NOMO-1 (cell line): Measurements from ENCODE around the gene REP15.
"Not testable (repeated sequence)": the region's sequence is repeated elsewhere in the genome, so short reads cannot be mapped to it uniquely, and the experiment has no call there.

Source experiments
- DNase-seq, 2 experiments: peaks; one replicate each; lab custom pipeline; 2025; ENCODE audit not compliant: unreplicated experiment in 2 of 2; lab: John Stamatoyannopoulos, UW

Gene REP15

GRCh38 chr12:27695556-27696292 is 523 bp upstream of the REP15 start:
- no peak for DNase-seq

- DNase-seq: no peak
Observed at GRCh38 chr12:27696864-27697564, 767 bp downstream of the REP15 start.

- peak; percentile 4 to 62 for DNase-seq
Observed at GRCh38 chr12:27703720-27704452, 7.6 kb downstream of the REP15 start.

GRCh38 chr12:27705263-27705662 is 9.0 kb downstream of the REP15 start:
- DNase-seq: no peak

- DNase-seq: no peak
Observed at GRCh38 chr12:27707216-27707615, 11.0 kb downstream of the REP15 start.

GRCh38 chr12:27709212-27709931 is 13.1 kb downstream of the REP15 start:
- no peak for DNase-seq

- DNase-seq: no peak
Observed at GRCh38 chr12:27709932-27710591, 13.8 kb downstream of the REP15 start.

- peak; percentile 84 to 95 for DNase-seq
Observed at GRCh38 chr12:27710592-27711316, 14.5 kb downstream of the REP15 start, which contains the start of gene MRPS35. Gene MRPS35 (plus strand): TSS chr12:27710832. CDS start chr12:27710844, 12 bp downstream.

- DNase-seq: peak; percentile 5 to 26
Observed at GRCh38 chr12:27711317-27711682, 15.1 kb downstream of the REP15 start.

GRCh38 chr12:27711967-27712366 is 15.7 kb downstream of the REP15 start:
- DNase-seq: peak in 1 of 2 experiments; percentile 37

- no peak for DNase-seq
Observed at GRCh38 chr12:27723212-27723611, 27.0 kb downstream of the REP15 start.

GRCh38 chr12:27730097-27730588 is 33.9 kb downstream of the REP15 start:
- no peak for DNase-seq

GRCh38 chr12:27732281-27732680 is 36.0 kb downstream of the REP15 start:
- DNase-seq: no peak

GRCh38 chr12:27733052-27733656 is 36.9 kb downstream of the REP15 start:
- peak; percentile 28 to 44 for DNase-seq

- no peak for DNase-seq
Observed at GRCh38 chr12:27733791-27734190, 37.5 kb downstream of the REP15 start.

- DNase-seq: not testable (repeated sequence)
Observed at GRCh38 chr12:27734321-27734720, 38.1 kb downstream of the REP15 start.

- DNase-seq: no peak
Observed at GRCh38 chr12:27743601-27744000, 47.4 kb downstream of the REP15 start.

- not testable (repeated sequence) for DNase-seq
Observed at GRCh38 chr12:27745734-27746133, 49.5 kb downstream of the REP15 start.
